ENCODE measurements around the gene ABCC9.
"Not testable (repeated sequence)": the region's sequence is repeated elsewhere in the genome, so short reads cannot be mapped to it uniquely, and the experiment has no call there.

- TF ChIP-seq, protein P1, sequence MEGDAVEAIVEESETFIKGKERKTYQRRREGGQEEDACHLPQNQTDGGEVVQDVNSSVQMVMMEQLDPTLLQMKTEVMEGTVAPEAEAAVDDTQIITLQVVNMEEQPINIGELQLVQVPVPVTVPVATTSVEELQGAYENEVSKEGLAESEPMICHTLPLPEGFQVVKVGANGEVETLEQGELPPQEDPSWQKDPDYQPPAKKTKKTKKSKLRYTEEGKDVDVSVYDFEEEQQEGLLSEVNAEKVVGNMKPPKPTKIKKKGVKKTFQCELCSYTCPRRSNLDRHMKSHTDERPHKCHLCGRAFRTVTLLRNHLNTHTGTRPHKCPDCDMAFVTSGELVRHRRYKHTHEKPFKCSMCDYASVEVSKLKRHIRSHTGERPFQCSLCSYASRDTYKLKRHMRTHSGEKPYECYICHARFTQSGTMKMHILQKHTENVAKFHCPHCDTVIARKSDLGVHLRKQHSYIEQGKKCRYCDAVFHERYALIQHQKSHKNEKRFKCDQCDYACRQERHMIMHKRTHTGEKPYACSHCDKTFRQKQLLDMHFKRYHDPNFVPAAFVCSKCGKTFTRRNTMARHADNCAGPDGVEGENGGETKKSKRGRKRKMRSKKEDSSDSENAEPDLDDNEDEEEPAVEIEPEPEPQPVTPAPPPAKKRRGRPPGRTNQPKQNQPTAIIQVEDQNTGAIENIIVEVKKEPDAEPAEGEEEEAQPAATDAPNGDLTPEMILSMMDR (IDR thresholded peaks at IDR 0.05): not testable (repeated sequence)
- TF ChIP-seq POLR2A (IDR thresholded peaks at IDR 0.05): not testable (repeated sequence)
Measured at GRCh38 chr12:21789687-21790086, 151.5 kb downstream of the ABCC9 start.
